Vagina (tissue), 2 donors: Measurements from ENCODE around the gene CNTLN.

Experiments used
- CTCF ChIP-seq, 3 experiments: fragments of 450-650 bp in 2 of 3; fragments of 200-600 bp in 1 of 3; sonication (generic) in 1 of 3; IDR thresholded peaks; one replicate each; pipeline ENCODE4 v1.5.1; 2017 to 2019; ENCODE audit warnings: antibody characterized with exemption in 3 of 3, mild to moderate bottlenecking in 2 of 3, moderate library complexity in 2 of 3
- POLR2A ChIP-seq, 2 donors: fragments of 450-650 bp; IDR thresholded peaks; one replicate each; pipeline ENCODE4 v1.6.1; 2017; ENCODE audit warnings: antibody characterized with exemption in 2 of 2, mild to moderate bottlenecking in 2 of 2, moderate library complexity in 2 of 2
- POLR2AphosphoS5 ChIP-seq, 2 donors: sonication (generic); formaldehyde crosslinking; IDR thresholded peaks; one replicate each; pipeline ENCODE4 v1.9.0; 2017; ENCODE audit warnings: antibody characterized with exemption in 2 of 2, mild to moderate bottlenecking in 2 of 2, low read depth in 1 of 2; ENCODE audit not compliant: insufficient read depth in 1 of 2

- TF ChIP-seq POLR2AphosphoS5 (IDR thresholded peaks at IDR 0.05; ENCODE audit: insufficient read depth in 1 of 2, low read depth in 1 of 2) (no peak), CTCF (IDR thresholded peaks at IDR 0.05) (no peak), POLR2A (IDR thresholded peaks at IDR 0.05) (no peak)
Observed at GRCh38 chr9:17216646-17217045, 81.8 kb downstream of the CNTLN start.
